MM.1S (cell line): ENCODE measurements around the gene GCK.

ENCODE experiments used
- DNase-seq: peaks from one replicate; pipeline ENCODE4 v3.0.0-alpha.2; 2015
- H2AFZ ChIP-seq: fragments of 300-600 bp; sonication (generic); 2 replicates; pipeline ENCODE4 v1.6.0; 2016; ENCODE audit warnings: antibody characterized with exemption, low read length
- H3F3A ChIP-seq: fragments of 300-600 bp; sonication (generic); 2 replicates; pipeline ENCODE4 v1.6.1; 2016; ENCODE audit warnings: mild to moderate bottlenecking, antibody characterized with exemption, low read length, moderate library complexity, mixed read lengths; ENCODE audit not compliant: insufficient read depth
- H3K27ac ChIP-seq: fragments of 300-600 bp; sonication (generic); 2 replicates; pipeline ENCODE4 v1.5.1; 2016; ENCODE audit warnings: mild to moderate bottlenecking, low read length
- H3K27me3 ChIP-seq: fragments of 300-600 bp; sonication (generic); replicated peaks from 2 replicates; pipeline ENCODE4 v1.6.0; 2016; ENCODE audit warnings: low read length; ENCODE audit not compliant: insufficient read depth
- H3K36me3 ChIP-seq: fragments of 300-600 bp; sonication (generic); replicated peaks from 2 replicates; pipeline ENCODE4 v1.6.1; 2016; ENCODE audit warnings: mild to moderate bottlenecking, low read length, mixed read lengths; ENCODE audit not compliant: insufficient read depth
- H3K4me1 ChIP-seq: fragments of 300-600 bp; sonication (generic); 2 replicates; pipeline ENCODE4 v1.6.1; 2016; ENCODE audit warnings: low read length, mixed read lengths
- H3K4me2 ChIP-seq: fragments of 300-600 bp; sonication (generic); 2 replicates; pipeline ENCODE4 v1.6.0; 2016; ENCODE audit warnings: low read depth, low read length
- H3K4me3 ChIP-seq: fragments of 300-600 bp; sonication (generic); 2 replicates; pipeline ENCODE4 v1.5.1; 2016; ENCODE audit warnings: low read length, mixed read lengths
- H3K79me2 ChIP-seq: fragments of 300-600 bp; sonication (generic); 2 replicates; pipeline ENCODE4 v1.6.1; 2016; ENCODE audit warnings: mixed run types, low read length, mixed read lengths
- H3K9ac ChIP-seq: fragments of 300-600 bp; sonication (generic); 2 replicates; pipeline ENCODE4 v1.6.1; 2016; ENCODE audit warnings: low read length, mixed read lengths
- H3K9me2 ChIP-seq: fragments of 300-600 bp; sonication (generic); replicated peaks from 2 replicates; pipeline ENCODE4 v1.6.1; 2016; ENCODE audit warnings: mild to moderate bottlenecking, low read length, mixed read lengths; ENCODE audit not compliant: insufficient read depth
- H3K9me3 ChIP-seq: fragments of 300-600 bp; sonication (generic); replicated peaks from 2 replicates; pipeline ENCODE4 v1.6.1; 2016; ENCODE audit warnings: mild to moderate bottlenecking, low read length, mixed read lengths; ENCODE audit not compliant: insufficient read depth
- H4K20me1 ChIP-seq: fragments of 300-600 bp; sonication (generic); 2 replicates; pipeline ENCODE4 v1.6.1; 2016; ENCODE audit warnings: mild to moderate bottlenecking, low read length, moderate library complexity, mixed read lengths; ENCODE audit not compliant: insufficient read depth
- CTCF ChIP-seq: fragments of 300-600 bp; sonication (generic); IDR thresholded peaks from 2 replicates; pipeline ENCODE4 v1.5.1; 2016; ENCODE audit warnings: antibody characterized with exemption, low read length, mixed read lengths
- EZH2 ChIP-seq: fragments of 300-600 bp; sonication (generic); optimal IDR thresholded peaks from 2 replicates; pipeline ENCODE3; 2017; ENCODE audit warnings: low read depth, mild to moderate bottlenecking, antibody characterized with exemption, low read length, mixed read lengths
- EZH2phosphoT487 ChIP-seq: fragments of 300-600 bp; sonication (generic); IDR thresholded peaks from 2 replicates; pipeline ENCODE4 v1.6.1; 2018; ENCODE audit warnings: antibody characterized with exemption, low read length

Gene GCK

DNA sequence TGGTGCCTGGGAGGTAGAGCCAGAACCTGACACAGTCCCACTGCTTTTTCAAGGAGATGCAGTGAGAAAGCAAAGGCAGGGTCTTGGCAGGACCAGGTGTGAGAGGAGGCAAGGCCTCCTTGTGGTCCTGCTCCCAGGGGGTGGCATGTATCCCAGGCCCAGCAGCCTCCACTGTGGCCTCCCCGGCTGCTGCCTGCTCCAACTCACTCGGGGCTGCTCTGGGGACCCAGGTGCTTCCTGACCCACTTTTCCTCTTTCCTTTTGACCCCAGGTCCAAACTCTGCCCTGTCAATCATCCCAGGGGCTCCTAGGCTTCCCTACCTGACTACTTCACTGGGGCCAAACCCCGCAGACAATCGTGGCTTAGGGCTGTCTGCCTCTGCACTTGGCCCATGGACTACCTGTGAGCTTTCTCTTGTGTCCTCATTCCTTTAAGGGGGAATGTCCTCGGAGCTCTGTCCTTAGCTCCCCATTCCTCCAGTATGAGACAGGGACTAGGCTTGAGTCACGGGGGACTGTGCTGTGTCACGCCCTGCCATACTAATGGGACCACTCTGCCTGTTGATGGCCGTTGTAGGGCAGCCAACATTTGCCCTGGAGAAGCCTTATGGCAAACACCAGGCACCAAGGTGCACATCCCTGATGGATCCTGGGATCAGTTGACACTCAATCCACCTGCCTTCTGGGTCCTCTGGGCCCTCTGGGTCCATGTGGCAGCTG is 86.2 kb downstream of the GCK start:
- no peaks in the 10 kb centered on the region for H3K9me2 ChIP-seq
- no peaks in the 10 kb centered on the region for H3K79me2 ChIP-seq
- no peak overlapping the region for H3K4me3 ChIP-seq
- no peak overlapping the region for H3K27ac ChIP-seq
- H3K9ac ChIP-seq = no peak overlapping the region
- peaks cover 5% of the 10 kb centered on the region for H3K4me1 ChIP-seq
- H3K36me3 ChIP-seq = no peaks in the 10 kb centered on the region
- H3K4me2 ChIP-seq = no peak overlapping the region
- H3K27me3 ChIP-seq = peaks cover 14% of the 10 kb centered on the region
- no peak overlapping the region for H2AFZ ChIP-seq
- no peaks in the 10 kb centered on the region for H3K9me3 ChIP-seq
- no peak for DNase-seq
- no peak for TF ChIP-seq EZH2phosphoT487
- no peak for TF ChIP-seq EZH2
- H4K20me1 ChIP-seq = no peaks in the 10 kb centered on the region
- peaks cover 2% of the 10 kb centered on the region; the same call in 1 of the 2 replicates for H3F3A ChIP-seq

DNA sequence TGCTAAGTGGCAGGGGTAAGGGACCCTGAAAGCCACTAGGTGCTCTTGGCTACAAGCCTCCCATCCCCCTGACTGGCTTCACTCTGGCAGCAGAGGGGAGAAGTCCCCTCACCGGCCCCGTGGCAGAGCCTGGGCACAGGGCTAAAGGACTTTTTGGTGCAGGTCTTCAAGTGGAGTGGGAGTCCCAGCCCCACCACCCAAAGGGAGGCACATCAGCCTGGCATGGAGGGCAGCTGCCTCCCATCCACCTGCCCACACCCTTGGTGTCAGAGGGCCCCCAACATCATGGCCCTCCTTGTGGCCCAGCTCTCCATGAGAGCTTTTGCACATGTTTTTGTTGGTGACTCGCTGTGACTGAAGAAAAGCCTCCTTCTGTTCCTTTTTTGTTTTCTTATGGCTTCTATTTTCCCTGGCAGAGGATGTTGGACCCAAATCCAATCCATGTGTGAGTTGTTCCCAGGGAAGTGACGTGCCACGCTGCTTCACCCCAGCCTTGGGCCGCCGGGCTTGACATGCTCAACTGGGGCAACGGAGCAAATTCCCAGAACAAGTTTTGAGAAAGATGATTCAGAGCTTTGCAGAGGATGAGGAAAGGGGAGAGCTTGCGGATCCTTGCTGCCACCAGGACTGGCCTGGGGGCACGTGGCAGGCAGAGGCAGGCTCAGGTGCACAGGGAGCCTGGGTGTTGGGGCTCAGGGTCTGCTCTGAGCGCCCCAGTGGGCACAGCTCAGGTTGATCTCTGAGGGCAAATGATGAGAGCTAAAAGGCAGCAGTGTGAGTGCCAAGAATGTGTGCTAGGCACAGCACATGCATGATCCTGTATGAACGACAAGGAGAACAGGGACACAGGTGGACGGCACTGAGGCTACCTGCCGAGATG is 87.0 kb downstream of the GCK start:
- Histone ChIP-seq H3K79me2 (no peaks in the 10 kb centered on the region), H3K4me3 (no peak overlapping the region), H3K27me3 (peaks cover 14% of the 10 kb centered on the region), H3K9ac (no peak overlapping the region), H3K9me2 (no peaks in the 10 kb centered on the region), H3K4me2 (no peak overlapping the region), H4K20me1 (no peaks in the 10 kb centered on the region), H3K4me1 (peaks cover 13% of the 10 kb centered on the region), H3K9me3 (no peaks in the 10 kb centered on the region), H3F3A (peaks cover 10% of the 10 kb centered on the region), H3K36me3 (no peaks in the 10 kb centered on the region), H2AFZ (no peak overlapping the region), H3K27ac (no peak overlapping the region)
- no peak for DNase-seq
- TF ChIP-seq EZH2phosphoT487 (no peak), EZH2 (no peak), CTCF (no peak)

- Histone ChIP-seq H3K9ac (no peak overlapping the region), H4K20me1 (no peaks in the 10 kb centered on the region), H3K27ac (no peak overlapping the region), H3K27me3 (peaks cover 14% of the 10 kb centered on the region), H3K4me1 (peaks cover 21% of the 10 kb centered on the region), H3K4me3 (no peak overlapping the region), H3K79me2 (no peaks in the 10 kb centered on the region), H3K4me2 (no peak overlapping the region), H3K9me3 (no peaks in the 10 kb centered on the region), H3F3A (peaks cover 11% of the 10 kb centered on the region), H2AFZ (no peak overlapping the region), H3K9me2 (no peaks in the 10 kb centered on the region), H3K36me3 (no peaks in the 10 kb centered on the region)
- TF ChIP-seq CTCF = no peak
- no peak for TF ChIP-seq EZH2phosphoT487
- TF ChIP-seq EZH2 = no peak
- no peak for DNase-seq
Observed at GRCh38 chr7:44101303-44101965, 87.8 kb downstream of the GCK start.
